Neutrophil (primary cell): ENCODE data around the gene CHIT1.

Experiments
- H3K27ac ChIP-seq: fragments of 200-600 bp; sonication (generic); 2 replicates; pipeline ENCODE4 v1.5.1; 2016; ENCODE audit warnings: mild to moderate bottlenecking, moderate library complexity
- H3K27me3 ChIP-seq: fragments of 200-600 bp; sonication (generic); 2 replicates; pipeline ENCODE4 v1.6.0; 2016; ENCODE audit warnings: mild to moderate bottlenecking
- H3K36me3 ChIP-seq: fragments of 200-600 bp; sonication (generic); 2 replicates; pipeline ENCODE4 v1.5.1; 2017
- H3K4me1 ChIP-seq, 2 experiments: fragments of 200-600 bp in 1 of 2; sonication (generic) in 1 of 2; 1 replicate in 1 of 2; 2 replicates in 1 of 2; pipeline versions ENCODE4 v1.5.1 to v1.6.1; 2013 to 2016; ENCODE audit warnings: low read depth in 1 of 2, low read length in 1 of 2, mild to moderate bottlenecking in 1 of 2, moderate library complexity in 1 of 2; ENCODE audit not compliant: control insufficient read depth in 1 of 2, insufficient read depth in 1 of 2
- H3K4me3 ChIP-seq, 2 experiments: fragments of 200-600 bp in 1 of 2; sonication (generic) in 1 of 2; 1 replicate in 1 of 2; 2 replicates in 1 of 2; pipeline ENCODE4 v1.5.1; 2013 to 2016; ENCODE audit warnings: low read depth in 1 of 2, low read length in 1 of 2, mild to moderate bottlenecking in 1 of 2, moderate library complexity in 1 of 2
- H3K9me3 ChIP-seq: fragments of 200-600 bp; sonication (generic); 2 replicates; pipeline ENCODE4 v1.5.1; 2016
- TF ChIP-seq, protein P1 (sequence below): fragments of 200-600 bp; sonication (generic); IDR thresholded peaks from 2 replicates; pipeline ENCODE4 v1.5.1; 2016; ENCODE audit warnings: antibody characterized with exemption

The CHIT1 gene

DNA sequence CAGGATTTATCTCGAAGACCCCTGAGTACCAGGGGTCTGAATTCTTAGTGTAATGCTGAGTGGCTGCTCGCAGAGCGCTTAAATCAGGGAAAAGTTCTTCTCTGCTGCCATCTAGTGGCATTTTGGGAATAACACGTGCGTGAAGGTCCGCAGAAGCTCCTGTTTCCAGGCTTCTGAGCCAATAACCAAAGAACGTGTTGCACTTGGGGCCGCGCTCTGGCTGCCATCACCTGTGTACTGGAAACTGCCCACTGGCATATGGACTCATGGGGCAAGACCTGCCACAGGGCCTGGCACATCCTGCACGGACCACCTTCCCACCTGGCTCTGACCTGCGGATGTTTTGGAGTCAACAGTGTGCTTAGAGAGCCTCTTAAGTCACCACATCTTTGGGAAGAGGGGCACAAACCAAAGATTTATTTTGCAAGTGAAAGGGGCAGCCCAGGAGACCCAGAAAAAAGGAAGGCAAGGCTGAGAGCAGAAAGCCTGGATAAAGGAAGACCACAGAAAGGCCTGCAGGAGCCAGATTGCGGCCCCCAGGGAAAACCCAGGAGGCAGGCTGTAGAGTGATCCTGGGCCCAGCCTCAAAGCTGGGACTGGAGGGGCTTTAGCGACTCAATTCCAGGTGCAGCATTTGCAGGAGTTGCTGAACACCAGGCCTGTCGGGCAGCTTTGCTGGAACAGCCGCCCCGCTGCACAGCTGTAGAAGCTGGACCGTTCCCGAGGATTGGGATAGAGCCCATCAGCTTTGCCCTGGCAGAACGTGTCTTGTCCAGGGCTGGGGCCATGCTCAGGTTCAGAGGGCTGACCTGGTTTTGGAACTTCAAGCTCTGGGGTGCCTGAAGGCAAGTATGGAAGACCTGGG, 13.0 kb downstream of the CHIT1 start:
- TF ChIP-seq, protein P1, sequence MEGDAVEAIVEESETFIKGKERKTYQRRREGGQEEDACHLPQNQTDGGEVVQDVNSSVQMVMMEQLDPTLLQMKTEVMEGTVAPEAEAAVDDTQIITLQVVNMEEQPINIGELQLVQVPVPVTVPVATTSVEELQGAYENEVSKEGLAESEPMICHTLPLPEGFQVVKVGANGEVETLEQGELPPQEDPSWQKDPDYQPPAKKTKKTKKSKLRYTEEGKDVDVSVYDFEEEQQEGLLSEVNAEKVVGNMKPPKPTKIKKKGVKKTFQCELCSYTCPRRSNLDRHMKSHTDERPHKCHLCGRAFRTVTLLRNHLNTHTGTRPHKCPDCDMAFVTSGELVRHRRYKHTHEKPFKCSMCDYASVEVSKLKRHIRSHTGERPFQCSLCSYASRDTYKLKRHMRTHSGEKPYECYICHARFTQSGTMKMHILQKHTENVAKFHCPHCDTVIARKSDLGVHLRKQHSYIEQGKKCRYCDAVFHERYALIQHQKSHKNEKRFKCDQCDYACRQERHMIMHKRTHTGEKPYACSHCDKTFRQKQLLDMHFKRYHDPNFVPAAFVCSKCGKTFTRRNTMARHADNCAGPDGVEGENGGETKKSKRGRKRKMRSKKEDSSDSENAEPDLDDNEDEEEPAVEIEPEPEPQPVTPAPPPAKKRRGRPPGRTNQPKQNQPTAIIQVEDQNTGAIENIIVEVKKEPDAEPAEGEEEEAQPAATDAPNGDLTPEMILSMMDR = peak; percentile 82
- peak overlapping the region; percentile 85 for H3K27ac ChIP-seq
- H3K4me1 ChIP-seq = peaks cover 59 to 63% of the 10 kb centered on the region in 2 experiments
- no peaks in the 10 kb centered on the region for H3K9me3 ChIP-seq
- H3K27me3 ChIP-seq = no peaks in the 10 kb centered on the region
- H3K36me3 ChIP-seq = no peaks in the 10 kb centered on the region
- H3K4me3 ChIP-seq = peak overlapping the region in 1 of 2 experiments; percentile 42

DNA sequence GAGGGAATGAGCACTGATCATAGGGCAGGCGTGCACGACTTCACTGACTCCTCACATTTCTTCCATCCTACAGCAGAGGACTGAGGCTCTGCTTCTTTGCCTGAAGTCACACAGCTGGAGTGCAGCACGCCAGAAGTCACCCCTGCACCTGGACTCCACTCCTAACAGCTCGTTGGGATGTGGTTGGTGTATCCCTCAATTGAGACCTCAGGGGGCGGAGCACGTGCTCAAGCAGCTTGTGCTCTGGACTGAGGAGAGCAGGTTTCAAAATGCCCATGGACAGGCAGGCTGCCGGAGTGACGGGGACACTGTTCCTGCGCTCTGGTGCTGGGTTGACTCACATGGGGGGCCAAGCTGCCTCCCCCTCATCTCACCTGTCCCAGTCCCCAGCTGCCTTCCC, 13.9 kb downstream of the CHIT1 start:
- no peaks in the 10 kb centered on the region for H3K36me3 ChIP-seq
- H3K4me1 ChIP-seq = peaks cover 55 to 59% of the 10 kb centered on the region in 2 experiments
- H3K27ac ChIP-seq = peak overlapping the region; percentile 85
- TF ChIP-seq, protein P1 = no peak
- H3K27me3 ChIP-seq = no peaks in the 10 kb centered on the region
- H3K9me3 ChIP-seq = no peaks in the 10 kb centered on the region
- peak overlapping the region in 1 of 2 experiments; percentile 38 for H3K4me3 ChIP-seq

DNA sequence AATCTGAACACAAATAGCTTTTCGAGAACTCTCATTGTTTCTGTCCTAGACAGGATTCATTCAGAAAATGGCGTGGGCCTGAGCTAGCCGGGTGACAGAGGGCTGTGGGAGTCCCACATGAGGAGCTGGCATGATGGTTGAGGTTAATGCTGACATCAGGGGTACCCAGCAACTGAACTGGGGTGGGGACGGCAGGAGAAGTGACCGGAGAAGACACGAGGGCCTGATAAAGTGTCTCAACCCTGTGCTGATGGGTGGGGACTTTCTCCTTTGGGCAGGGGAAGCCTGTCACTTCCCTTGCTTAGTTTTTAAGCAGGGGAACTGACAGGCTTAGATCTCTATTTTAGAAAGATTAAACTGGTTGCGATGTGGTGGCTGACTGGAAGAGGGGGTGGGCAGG, 14.6 kb downstream of the CHIT1 start:
- TF ChIP-seq, protein P1 = no peak
- peak overlapping the region; percentile 85 for H3K27ac ChIP-seq
- H3K27me3 ChIP-seq = no peaks in the 10 kb centered on the region
- H3K36me3 ChIP-seq = no peaks in the 10 kb centered on the region
- H3K9me3 ChIP-seq = no peaks in the 10 kb centered on the region
- H3K4me3 ChIP-seq = peak overlapping the region in 1 of 2 experiments; percentile 38
- peaks cover 55 to 59% of the 10 kb centered on the region in 2 experiments for H3K4me1 ChIP-seq

DNA sequence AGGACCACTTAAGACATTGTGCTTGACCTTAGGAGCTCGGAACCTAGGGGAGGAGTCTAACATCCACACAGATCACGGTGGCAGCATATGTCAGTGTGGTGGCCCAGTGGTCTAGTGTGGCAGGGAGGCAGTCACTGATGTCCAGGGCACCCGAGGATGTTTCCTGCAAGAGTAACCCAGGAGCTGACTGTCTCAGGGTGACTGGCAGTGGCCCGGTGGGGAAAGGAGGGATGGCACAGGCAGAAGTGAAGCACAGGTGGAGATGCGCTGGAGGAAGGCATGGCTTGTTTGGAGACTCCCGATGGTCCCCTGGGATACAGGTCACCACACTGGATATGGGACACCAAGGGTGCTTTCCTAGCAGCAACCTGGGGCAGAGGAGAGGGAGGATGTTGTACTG, 16.3 kb downstream of the CHIT1 start:
- H3K9me3 ChIP-seq = no peaks in the 10 kb centered on the region
- H3K4me1 ChIP-seq = peaks cover 41 to 42% of the 10 kb centered on the region in 2 experiments
- no peak overlapping the region for H3K27ac ChIP-seq
- TF ChIP-seq, protein P1 = no peak
- no peak overlapping the region for H3K4me3 ChIP-seq
- no peaks in the 10 kb centered on the region for H3K27me3 ChIP-seq
- no peaks in the 10 kb centered on the region for H3K36me3 ChIP-seq

DNA sequence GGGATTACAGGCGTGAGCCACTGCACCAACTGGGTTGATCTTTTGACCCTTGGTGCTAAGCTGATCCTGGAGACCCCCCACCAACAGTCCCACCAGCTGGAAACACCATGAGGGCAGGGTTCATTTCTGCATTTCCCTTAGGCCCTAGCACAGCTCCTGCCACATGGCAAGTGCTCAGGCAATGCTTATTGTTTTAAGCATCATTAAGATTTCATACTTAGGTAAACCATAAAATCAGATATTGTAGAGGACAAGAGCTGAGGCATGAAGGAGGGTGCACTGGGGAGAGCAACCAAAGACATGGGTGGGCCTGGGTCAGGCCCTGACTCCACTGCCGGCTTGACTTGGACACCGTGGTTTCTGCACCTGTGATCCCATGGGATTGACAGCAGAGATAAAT, 17.7 kb downstream of the CHIT1 start:
- Histone ChIP-seq H3K9me3 (no peaks in the 10 kb centered on the region), H3K36me3 (no peaks in the 10 kb centered on the region), H3K27me3 (no peaks in the 10 kb centered on the region), H3K4me1 (peaks cover 28 to 29% of the 10 kb centered on the region in 2 experiments), H3K4me3 (no peak overlapping the region), H3K27ac (no peak overlapping the region)
- TF ChIP-seq, protein P1 = no peak
